K562 treated with DMSO at 1 percent for 4 hours (cell line): ENCODE results near the gene PLCH2. TPM values are rescaled to one million over a fixed set of nuclear protein-coding genes. Genes with fewer than 3 reads are reported as not detected.

Experiments used
- total RNA-seq: library from RNA; unstranded; fragments of 300-600 nt; gene quantifications from 2 replicates; pipeline ENCODE4 v1.2.3, GENCODE V29; 2022; ENCODE audit not compliant: insufficient read depth

PLCH2 gene, protein sequence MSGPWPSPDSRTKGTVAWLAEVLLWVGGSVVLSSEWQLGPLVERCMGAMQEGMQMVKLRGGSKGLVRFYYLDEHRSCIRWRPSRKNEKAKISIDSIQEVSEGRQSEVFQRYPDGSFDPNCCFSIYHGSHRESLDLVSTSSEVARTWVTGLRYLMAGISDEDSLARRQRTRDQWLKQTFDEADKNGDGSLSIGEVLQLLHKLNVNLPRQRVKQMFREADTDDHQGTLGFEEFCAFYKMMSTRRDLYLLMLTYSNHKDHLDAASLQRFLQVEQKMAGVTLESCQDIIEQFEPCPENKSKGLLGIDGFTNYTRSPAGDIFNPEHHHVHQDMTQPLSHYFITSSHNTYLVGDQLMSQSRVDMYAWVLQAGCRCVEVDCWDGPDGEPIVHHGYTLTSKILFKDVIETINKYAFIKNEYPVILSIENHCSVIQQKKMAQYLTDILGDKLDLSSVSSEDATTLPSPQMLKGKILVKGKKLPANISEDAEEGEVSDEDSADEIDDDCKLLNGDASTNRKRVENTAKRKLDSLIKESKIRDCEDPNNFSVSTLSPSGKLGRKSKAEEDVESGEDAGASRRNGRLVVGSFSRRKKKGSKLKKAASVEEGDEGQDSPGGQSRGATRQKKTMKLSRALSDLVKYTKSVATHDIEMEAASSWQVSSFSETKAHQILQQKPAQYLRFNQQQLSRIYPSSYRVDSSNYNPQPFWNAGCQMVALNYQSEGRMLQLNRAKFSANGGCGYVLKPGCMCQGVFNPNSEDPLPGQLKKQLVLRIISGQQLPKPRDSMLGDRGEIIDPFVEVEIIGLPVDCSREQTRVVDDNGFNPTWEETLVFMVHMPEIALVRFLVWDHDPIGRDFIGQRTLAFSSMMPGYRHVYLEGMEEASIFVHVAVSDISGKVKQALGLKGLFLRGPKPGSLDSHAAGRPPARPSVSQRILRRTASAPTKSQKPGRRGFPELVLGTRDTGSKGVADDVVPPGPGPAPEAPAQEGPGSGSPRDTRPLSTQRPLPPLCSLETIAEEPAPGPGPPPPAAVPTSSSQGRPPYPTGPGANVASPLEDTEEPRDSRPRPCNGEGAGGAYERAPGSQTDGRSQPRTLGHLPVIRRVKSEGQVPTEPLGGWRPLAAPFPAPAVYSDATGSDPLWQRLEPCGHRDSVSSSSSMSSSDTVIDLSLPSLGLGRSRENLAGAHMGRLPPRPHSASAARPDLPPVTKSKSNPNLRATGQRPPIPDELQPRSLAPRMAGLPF (N-terminal part only)
- total RNA-seq, result not detected in 2 replicates

DNA sequence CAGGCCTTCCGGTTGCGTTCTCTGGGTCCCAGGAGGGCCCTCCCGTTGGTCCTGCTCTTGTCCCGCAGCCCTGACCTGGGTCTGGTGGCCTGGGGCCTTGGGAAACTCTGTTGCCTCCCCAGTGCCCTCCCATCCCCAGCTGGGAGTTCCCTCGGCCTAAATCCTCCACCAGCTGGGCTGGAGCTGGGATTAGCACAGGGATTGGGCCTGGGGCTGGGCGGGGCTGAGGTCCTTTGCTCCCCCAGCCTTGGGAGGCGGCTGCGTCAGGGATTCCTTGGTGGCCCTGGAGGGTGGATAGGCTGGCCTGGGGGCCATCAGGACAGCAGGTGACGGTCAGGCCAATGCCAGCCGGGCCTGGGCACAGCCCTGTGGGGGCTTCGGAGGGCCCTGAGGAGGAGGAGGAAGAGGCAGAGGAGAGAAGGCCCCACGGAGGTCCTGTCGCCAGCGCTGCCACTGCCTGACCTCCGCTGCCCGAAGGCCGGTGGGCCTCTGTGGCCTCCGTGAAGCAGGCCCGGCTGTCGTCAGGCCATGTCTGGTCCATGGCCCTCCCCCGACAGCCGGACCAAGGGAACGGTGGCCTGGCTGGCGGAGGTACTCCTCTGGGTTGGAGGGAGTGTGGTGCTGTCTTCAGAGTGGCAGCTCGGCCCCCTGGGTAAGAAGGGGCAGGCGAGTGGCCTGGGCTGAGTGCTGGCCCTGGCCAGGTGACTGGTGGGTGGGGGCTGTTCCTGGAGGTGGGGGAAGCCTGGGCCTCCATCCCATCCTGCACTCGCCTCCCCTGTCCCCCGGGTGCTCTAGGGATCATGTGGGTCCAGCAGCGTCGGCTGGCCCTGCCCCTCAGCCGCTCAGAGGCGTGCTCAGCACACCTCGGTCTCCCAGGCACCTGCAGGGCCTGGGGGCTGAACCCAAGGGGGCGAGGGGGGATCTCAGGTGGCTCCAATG, at the start of gene PLCH2:
PLCH2 (plus strand) TSS at position 229 of the 939 bp plus-strand sequence; CDS start at position 529, 300 bp downstream.

DNA sequence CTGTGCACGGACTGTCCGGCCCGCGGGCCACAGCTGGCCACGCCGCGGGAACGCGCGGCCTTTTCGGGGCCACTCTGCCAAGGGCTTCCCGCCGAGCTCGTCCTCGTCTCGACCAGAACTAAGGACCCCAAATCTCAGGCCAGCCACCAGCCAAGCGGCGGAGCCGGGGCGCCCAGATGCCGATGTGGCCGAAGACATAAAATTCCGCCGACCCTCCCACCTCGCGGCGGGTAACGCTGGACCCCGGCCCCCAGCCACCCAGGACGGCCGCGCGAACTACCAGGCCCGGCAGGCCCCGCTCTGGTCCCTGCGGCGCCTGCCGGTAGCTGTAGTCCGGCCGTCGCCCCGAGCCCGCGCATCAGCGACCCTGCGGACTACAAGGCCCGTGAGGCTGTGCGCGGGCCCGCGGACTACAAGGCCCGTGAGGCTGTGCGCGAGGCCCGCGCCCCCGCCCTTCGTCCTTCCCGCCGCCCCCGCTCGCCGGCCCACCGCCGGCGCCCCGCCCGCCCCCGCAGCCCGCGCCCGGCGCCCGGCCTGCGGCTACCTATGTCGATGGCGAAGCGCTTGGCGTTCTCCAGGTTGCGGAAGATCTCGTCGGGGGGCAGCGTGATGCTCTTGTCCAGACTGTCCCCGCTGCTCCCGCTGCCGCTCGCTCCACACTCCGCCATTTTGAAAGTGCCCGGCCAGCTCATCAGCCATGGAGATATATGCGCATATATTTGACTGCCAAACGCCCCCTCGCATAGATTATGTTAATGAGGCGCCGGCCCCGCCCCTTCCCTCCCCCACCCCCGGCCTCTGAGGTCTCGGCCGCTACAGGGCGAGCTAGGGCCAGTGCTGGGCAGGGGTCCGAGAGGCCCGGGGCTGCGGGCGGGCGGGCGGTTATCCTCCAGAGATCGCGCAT, 50.1 kb downstream of the PLCH2 start, which contains the start of gene PANK4:
PANK4 (minus strand) TSS at position 677 of the 904 bp plus-strand sequence; CDS start at position 668, 9 bp downstream.

DNA sequence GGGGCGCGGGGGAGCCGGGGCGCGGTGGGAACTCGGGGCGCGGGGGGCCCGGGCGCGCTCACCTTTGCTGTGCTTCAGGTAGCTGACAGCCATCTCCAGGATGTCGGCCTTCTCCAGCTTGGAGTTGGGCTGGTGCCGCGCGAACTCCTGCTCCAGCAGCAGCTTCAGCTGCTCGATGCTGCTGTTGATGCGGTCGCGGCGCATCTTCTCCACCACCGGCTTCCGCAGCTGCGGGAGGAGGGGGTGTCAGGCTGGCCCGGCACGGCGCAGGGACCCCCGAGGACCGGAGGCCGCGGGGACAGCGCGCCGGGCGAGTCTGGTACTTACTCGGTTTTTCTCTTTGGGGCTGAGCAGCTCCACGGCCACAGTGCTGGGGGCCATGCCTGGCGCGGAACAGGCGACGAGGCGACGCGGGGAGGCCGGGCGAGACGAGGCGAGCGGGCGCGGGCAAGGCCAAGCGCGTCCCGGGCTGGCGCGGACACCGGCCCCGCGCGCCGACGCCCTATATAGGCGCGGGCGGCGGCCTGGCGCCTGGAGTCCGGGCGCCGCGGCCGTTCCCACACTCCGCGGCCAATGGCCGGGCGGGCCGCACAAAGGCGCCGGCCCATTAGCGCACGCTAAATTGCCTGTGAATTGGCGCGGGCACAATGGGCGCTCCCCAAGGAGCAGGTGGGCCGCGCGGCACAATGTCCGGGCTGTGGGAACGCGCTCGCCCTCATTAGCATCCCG, 53.9 kb downstream of the PLCH2 start, which contains the start of gene HES5:
HES5 (minus strand) TSS at position 480 of the 729 bp plus-strand sequence; CDS start at position 381, 99 bp downstream.

Other genes with a start within 250 kb of the PLCH2 start
- gene SKI, start 248.0 kb upstream of the PLCH2 start, total RNA-seq, result 28.1 and 38.4 TPM in 2 replicates
- 1.1 and 1.6 TPM in 2 replicates for gene MORN1, start 84.7 kb upstream of the PLCH2 start, total RNA-seq
- 79.0 and 91.9 TPM in 2 replicates for gene RER1, start 84.4 kb upstream of the PLCH2 start, total RNA-seq
- gene PEX10, start 63.7 kb upstream of the PLCH2 start, total RNA-seq, result 8.1 and 9.5 TPM in 2 replicates
- 25.9 and 30.2 TPM in 2 replicates for gene PANK4, start 50.3 kb downstream of the PLCH2 start, total RNA-seq
- gene HES5, start 54.0 kb downstream of the PLCH2 start, total RNA-seq, result not detected in 2 replicates
- gene TNFRSF14, start 80.1 kb downstream of the PLCH2 start, total RNA-seq, result 9.7 and 15.3 TPM in 2 replicates
- gene PRXL2B, start 110.5 kb downstream of the PLCH2 start, total RNA-seq, result 18.7 and 21.8 TPM in 2 replicates
- gene MMEL1, start 156.7 kb downstream of the PLCH2 start, total RNA-seq, result not detected in 2 replicates